AG09319 (cell line): ENCODE data around the gene SPNS2.

ENCODE experiments used
- DNase-seq: peaks from one replicate; pipeline ENCODE4 v3.0.0-alpha.2; 2010; ENCODE audit warnings: low read depth; ENCODE audit errors: extremely low read depth
- CTCF ChIP-seq: IDR thresholded peaks from 2 replicates; pipeline ENCODE4 v1.5.1; 2011; ENCODE audit warnings: low read depth, mild to moderate bottlenecking, inconsistent platforms, low read length, moderate library complexity

The SPNS2 gene

GRCh38 chr17:4476017-4476416, 22.7 kb upstream of the SPNS2 start:
- TF ChIP-seq CTCF, result no peak
- no peak for DNase-seq

GRCh38 chr17:4476511-4477070, 22.1 kb upstream of the SPNS2 start:
- no peak for TF ChIP-seq CTCF
- no peak for DNase-seq

DNA sequence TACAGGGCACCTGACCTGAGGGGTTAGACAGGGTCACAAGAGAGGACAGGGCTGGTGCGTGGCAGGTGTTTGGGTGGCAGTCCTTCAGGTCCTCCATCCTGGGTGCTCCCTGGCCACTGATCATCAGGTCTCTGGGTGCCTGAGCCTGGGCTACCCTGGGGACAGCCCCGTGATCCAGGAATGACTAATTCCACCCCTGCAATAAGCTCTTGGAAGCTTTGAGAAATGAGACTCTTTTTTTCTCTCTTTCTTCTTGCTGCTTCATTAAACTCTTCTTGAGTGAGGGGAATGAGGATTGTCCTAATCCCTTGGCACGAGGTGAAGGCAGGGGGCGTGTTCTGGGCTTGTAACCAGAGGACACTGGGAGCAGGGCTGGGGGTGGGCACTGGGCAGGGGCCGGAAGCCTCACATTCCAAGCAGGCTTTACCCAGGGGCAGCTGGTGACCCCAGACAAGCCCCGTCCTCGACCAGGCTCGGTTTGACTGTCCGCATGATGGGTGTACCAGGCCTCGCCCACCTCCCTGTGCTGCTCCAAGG, 21.4 kb upstream of the SPNS2 start:
- TF ChIP-seq CTCF, result no peak
- no peak for DNase-seq

DNA sequence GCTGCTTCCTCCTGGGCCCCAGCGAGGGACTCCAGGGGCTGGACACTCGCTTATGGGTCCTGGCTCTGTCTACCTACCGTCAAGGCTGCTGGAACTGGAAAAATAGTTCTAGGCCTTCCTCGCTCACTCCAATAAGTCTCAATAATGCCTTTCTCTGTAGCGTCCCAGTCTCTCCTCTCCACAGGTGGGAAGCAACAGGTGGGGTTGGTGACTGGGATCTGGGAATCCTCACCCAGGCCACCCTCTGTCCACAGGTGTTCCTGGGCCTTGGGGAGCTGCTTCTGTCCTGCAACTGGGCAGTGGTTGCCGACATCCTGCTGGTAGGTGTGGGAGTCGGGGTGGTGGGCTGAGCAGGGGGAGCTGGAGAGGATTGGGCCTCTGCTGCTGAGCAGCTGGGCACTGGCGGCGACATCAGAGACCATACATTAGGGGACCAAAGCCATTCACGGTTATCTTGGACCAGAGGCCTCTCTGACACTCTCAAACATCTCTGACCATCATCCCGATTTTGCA, 20.3 kb upstream of the SPNS2 start:
- no peak for TF ChIP-seq CTCF
- no peak for DNase-seq

GRCh38 chr17:4479340-4479981, 19.2 kb upstream of the SPNS2 start:
- no peak for DNase-seq
- TF ChIP-seq CTCF, result no peak

GRCh38 chr17:4479982-4480751, 18.5 kb upstream of the SPNS2 start:
- no peak for TF ChIP-seq CTCF
- DNase-seq, result no peak
